ENCODE measurements around the gene METAP1. TPM values are rescaled to one million over a fixed set of nuclear protein-coding genes. Genes with fewer than 3 reads are reported as not detected.
"Not testable (repeated sequence)": the region's sequence is repeated elsewhere in the genome, so short reads cannot be mapped to it uniquely, and the experiment has no call there.

The METAP1 gene
- total RNA-seq, 1 donor from 2014 or later: 37.3 TPM

GRCh38 chr4:99059550-99059949 is 64.0 kb downstream of the METAP1 start:
- DNase-seq: no peak

GRCh38 chr4:99061048-99061700 is 65.7 kb downstream of the METAP1 start:
- DNase-seq: no peak

GRCh38 chr4:99062120-99062519 is 66.6 kb downstream of the METAP1 start:
- DNase-seq: peak; percentile 11

GRCh38 chr4:99065521-99065920 is 70.0 kb downstream of the METAP1 start:
- DNase-seq: not testable (repeated sequence)

GRCh38 chr4:99067617-99068016 is 72.1 kb downstream of the METAP1 start:
- no peak for DNase-seq

GRCh38 chr4:99071159-99071558 is 75.6 kb downstream of the METAP1 start:
- no peak for DNase-seq

- no peak for DNase-seq
Measured at GRCh38 chr4:99074816-99075215, 79.3 kb downstream of the METAP1 start.

GRCh38 chr4:99076292-99076976 is 80.9 kb downstream of the METAP1 start:
- DNase-seq: no peak

- no peak for DNase-seq
Measured at GRCh38 chr4:99077177-99077576, 81.7 kb downstream of the METAP1 start.

- no peak for DNase-seq
Measured at GRCh38 chr4:99078336-99078735, 82.8 kb downstream of the METAP1 start.

GRCh38 chr4:99078931-99079624 is 83.6 kb downstream of the METAP1 start:
- DNase-seq: no peak

GRCh38 chr4:99079625-99080295 is 84.2 kb downstream of the METAP1 start:
- DNase-seq: no peak

- not testable (repeated sequence) for DNase-seq
Measured at GRCh38 chr4:99080869-99081268, 85.3 kb downstream of the METAP1 start.

- no peak for DNase-seq
Measured at GRCh38 chr4:99082192-99082591, 86.7 kb downstream of the METAP1 start.

GRCh38 chr4:99084595-99084994 is 89.1 kb downstream of the METAP1 start:
- DNase-seq: no peak

GRCh38 chr4:99088023-99088449 is 92.5 kb downstream of the METAP1 start:
- peak; percentile 76 for DNase-seq

GRCh38 chr4:99088481-99089365 is 93.2 kb downstream of the METAP1 start, which contains the start of gene ADH5:
TSS of gene ADH5 (minus strand) at chr4:99088788. CDS start at chr4:99088700, 88 bp downstream.
- DNase-seq: peak; percentile 95

- peak; percentile 48 for DNase-seq
Measured at GRCh38 chr4:99090481-99091215, 95.1 kb downstream of the METAP1 start.

- no peak for DNase-seq
Measured at GRCh38 chr4:99091216-99091575, 95.7 kb downstream of the METAP1 start.

GRCh38 chr4:99091841-99092240 is 96.3 kb downstream of the METAP1 start:
- DNase-seq: not testable (repeated sequence)

GRCh38 chr4:99099311-99099710 is 103.8 kb downstream of the METAP1 start:
- no peak for DNase-seq

All from tongue (tissue), 2 donors.